B cell (primary cell): ENCODE results near the gene NBEAL2. TPM values are rescaled to one million over a fixed set of nuclear protein-coding genes. Genes with fewer than 3 reads are reported as not detected.

Experiments used
- ATAC-seq: fragments of 200-7000 bp; cut with Tn5 transposase; one replicate; pipeline ENCODE4 v1.10.0; 2021; ENCODE audit warnings: low read depth, mild to moderate bottlenecking, moderate number of reproducible peaks, moderate library complexity
- CTCF ChIA-PET: fragments of 350-600 bp; sonication (Branson Sonifier 250); formaldehyde crosslinking; loops from one replicate; lab custom pipeline; 2021; ENCODE audit warnings: antibody characterized with exemption, inconsistent platforms; lab: Charles Lee
- POLR2A ChIA-PET: fragments of 350-600 bp; sonication (Branson Sonifier 250); formaldehyde crosslinking; loops from one replicate; lab custom pipeline; 2021; ENCODE audit warnings: antibody characterized with exemption; lab: Charles Lee
- DNase-seq: peaks from one replicate; pipeline ENCODE4 v3.0.0; 2013
- H2AFZ ChIP-seq: 2 replicates; pipeline ENCODE4 v1.6.1; 2012; ENCODE audit warnings: mild to moderate bottlenecking, low read depth, low read length; ENCODE audit not compliant: insufficient read depth, poor library complexity, severe bottlenecking
- H3K27ac ChIP-seq, 2 donors: 1 replicate in 1 of 2; 2 replicates in 1 of 2; pipeline ENCODE4 v1.5.1; 2012 to 2013; ENCODE audit warnings: low read length in 2 of 2, mild to moderate bottlenecking in 2 of 2, moderate library complexity in 1 of 2
- H3K27me3 ChIP-seq, 4 experiments: fragments of 200-600 bp in 1 of 4; sonication (generic) in 1 of 4; replicated peaks in 1 of 4; 1 replicate in 2 of 4; 2 replicates in 2 of 4; pipeline versions ENCODE4 v1.6.1 to v1.7.0; 2013 to 2016; ENCODE audit warnings: low read length in 3 of 4, mild to moderate bottlenecking in 2 of 4, mixed read lengths in 1 of 4, moderate library complexity in 1 of 4; ENCODE audit not compliant: insufficient read depth in 4 of 4, control insufficient read depth in 3 of 4; ENCODE audit errors: control extremely low read depth in 1 of 4
- H3K36me3 ChIP-seq, 2 experiments: replicated peaks in 1 of 2; 1 replicate in 1 of 2; 2 replicates in 1 of 2; pipeline versions ENCODE4 v1.6.1 to v1.7.1; 2013; ENCODE audit warnings: low read length in 1 of 2; ENCODE audit not compliant: insufficient read depth in 2 of 2, control insufficient read depth in 1 of 2; ENCODE audit errors: control extremely low read depth in 1 of 2, extremely low read depth in 1 of 2
- H3K4me1 ChIP-seq, 2 donors: fragments of 200-600 bp in 1 of 2; sonication (generic) in 1 of 2; 1 replicate in 1 of 2; 2 replicates in 1 of 2; pipeline versions ENCODE4 v1.5.1 to v1.6.1; 2013 to 2017; ENCODE audit warnings: low read length in 2 of 2; ENCODE audit not compliant: control insufficient read depth in 2 of 2, insufficient read depth in 2 of 2
- H3K4me2 ChIP-seq: replicated peaks from 2 replicates; pipeline ENCODE3; 2012; ENCODE audit warnings: mild to moderate bottlenecking, low read depth, low read length; ENCODE audit not compliant: poor library complexity, severe bottlenecking
- H3K4me3 ChIP-seq, 5 experiments: fragments of 200-600 bp in 1 of 5; sonication (generic) in 1 of 5; 1 replicate in 3 of 5; 2 replicates in 2 of 5; pipeline versions ENCODE4 v1.5.1 to v1.7.0; 2011 to 2016; ENCODE audit warnings: low read length in 4 of 5, mild to moderate bottlenecking in 4 of 5, low read depth in 2 of 5, control low read depth in 1 of 5, moderate library complexity in 1 of 5; ENCODE audit not compliant: insufficient read depth in 1 of 5; ENCODE audit errors: control extremely low read depth in 1 of 5, extremely low read depth in 1 of 5
- H3K79me2 ChIP-seq: fragments of 200-600 bp; sonication (generic); one replicate; pipeline ENCODE4 v1.6.0; 2016; ENCODE audit warnings: low read length; ENCODE audit not compliant: control insufficient read depth, insufficient read depth
- H3K9ac ChIP-seq: fragments of 200-600 bp; sonication (generic); 2 replicates; pipeline ENCODE4 v1.6.1; 2017; ENCODE audit warnings: mild to moderate bottlenecking, low read length, moderate library complexity
- H3K9me3 ChIP-seq, 3 donors: one replicate each; pipeline versions ENCODE4 v1.6.1 to v1.7.1; 2013; ENCODE audit warnings: low read length in 2 of 3; ENCODE audit not compliant: control insufficient read depth in 2 of 3, insufficient read depth in 1 of 3; ENCODE audit errors: control extremely low read depth in 1 of 3
- H4K20me1 ChIP-seq: 2 replicates; pipeline ENCODE4 v1.6.0; 2012; ENCODE audit warnings: mild to moderate bottlenecking, low read length; ENCODE audit not compliant: insufficient read depth, control insufficient read depth, poor library complexity, severe bottlenecking
- H3K27ac Mint-ChIP-seq: one replicate; pipeline ENCODE4 v1.8.0; 2021; ENCODE audit warnings: mixed read lengths
- H3K27me3 Mint-ChIP-seq: one replicate; pipeline ENCODE4 v1.8.0; 2021; ENCODE audit warnings: mixed read lengths
- H3K4me1 Mint-ChIP-seq: one replicate; pipeline ENCODE4 v1.8.0; 2021; ENCODE audit warnings: mixed read lengths
- H3K4me3 Mint-ChIP-seq: one replicate; pipeline ENCODE4 v1.8.0; 2021; ENCODE audit warnings: mixed read lengths
- H3K9me3 Mint-ChIP-seq: one replicate; pipeline ENCODE4 v1.8.0; 2022; ENCODE audit warnings: mixed read lengths; ENCODE audit not compliant: insufficient read depth
- CTCF ChIP-seq: fragments of 200-600 bp; IDR thresholded peaks from one replicate; pipeline ENCODE4 v1.8.0; 2022; ENCODE audit warnings: antibody characterized with exemption, mild to moderate bottlenecking
- EZH2 ChIP-seq: IDR thresholded peaks from 2 replicates; pipeline ENCODE4 v1.6.1; 2012; ENCODE audit warnings: borderline replicate concordance, low read depth, mild to moderate bottlenecking, moderate library complexity, low read length; ENCODE audit not compliant: insufficient read depth, poor library complexity, severe bottlenecking
- WGBS: methylation state at CpG from one replicate; pipeline ENCODE4 v1.1.5; 2013; ENCODE audit warnings: missing lambda C conversion rate; ENCODE audit not compliant: insufficient coverage; 5-methylcytosine and 5-hydroxymethylcytosine counted together
- intact Hi-C: fragments of 100-400 bp; cut with micrococcal nuclease; formaldehyde crosslinking; loops from one replicate; pipeline ENCODE4 v1.10.0; 2022
- polyA plus RNA-seq: library from polyadenylated mRNA; depleted of rRNA; stranded (reverse); fragments of >200 nt; gene quantifications from 2 replicates; pipeline ENCODE4 v1.2.3, GENCODE V29; 2012
- total RNA-seq, 2 donors: library from RNA; stranded (reverse); fragments of 120-200 nt in 1 of 2; gene quantifications; 1 replicate in 1 of 2; 2 replicates in 1 of 2; pipeline versions ENCODE4 v1.2.3 to v1.2.4, GENCODE V29; 2013 to 2022

NBEAL2 gene
- total and polyA plus RNA-seq, 2 donors (not counting 1 experiment from before 2014, with no cell fraction given) = 63.8 to 155 TPM

- CTCF ChIA-PET = no interaction called here
- Histone ChIP-seq H3K9ac (no peak overlapping the region), H3K4me1 (no peaks in the 10 kb centered on the region), H3K27me3 (no peaks in the 10 kb centered on the region), H3K4me3 (no peak overlapping the region), H3K4me2 (no peak overlapping the region), H2AFZ (no peak overlapping the region), H3K27ac (peak overlapping the region in 1 of 2 donors; percentile 40), H4K20me1 (peaks cover 5% of the 10 kb centered on the region), H3K79me2 (peaks cover 35% of the 10 kb centered on the region), H3K9me3 (no peaks in the 10 kb centered on the region), H3K36me3 (peaks cover 10 to 52% of the 10 kb centered on the region in 2 experiments)
- Mint-ChIP-seq H3K27ac (peak overlapping the region; percentile 22), H3K9me3 (no peaks in the 10 kb centered on the region), H3K4me3 (no peak overlapping the region), H3K27me3 (no peaks in the 10 kb centered on the region), H3K4me1 (peaks cover 4% of the 10 kb centered on the region)
- no peak for TF ChIP-seq EZH2
- TF ChIP-seq CTCF = no peak
- DNase-seq (no peak), ATAC-seq (no peak)
- POLR2A ChIA-PET = no interaction called here
- intact Hi-C loops = no loop called here
These were observed 74.9 kb downstream of the NBEAL2 start for GRCh38 chr3:47054412-47054811.

- DNase-seq (no peak), ATAC-seq (no peak)
- no peak overlapping the region for H3K27ac ChIP-seq
- H3K4me1 ChIP-seq = no peaks in the 10 kb centered on the region
- TF ChIP-seq CTCF (no peak), EZH2 (no peak)
- H4K20me1 ChIP-seq = peaks cover 10% of the 10 kb centered on the region
- H3K79me2 ChIP-seq = peaks cover 33% of the 10 kb centered on the region
- H3K36me3 ChIP-seq = peaks cover 14 to 67% of the 10 kb centered on the region in 2 experiments
- H3K27me3 ChIP-seq = no peaks in the 10 kb centered on the region
- H3K27me3 Mint-ChIP-seq = no peaks in the 10 kb centered on the region
- no peak overlapping the region for H3K4me3 ChIP-seq
- H2AFZ ChIP-seq = no peak overlapping the region
- no peaks in the 10 kb centered on the region for H3K9me3 Mint-ChIP-seq
- WGBS = 100% methylated on average over 2 of the region's 3 CpGs
- no peak overlapping the region for H3K9ac ChIP-seq
- peaks cover 6% of the 10 kb centered on the region for H3K4me1 Mint-ChIP-seq
- intact Hi-C loops = no loop called here
- ChIA-PET CTCF (no interaction called here), POLR2A (no interaction called here)
- H3K27ac Mint-ChIP-seq = no peak overlapping the region
- no peak overlapping the region for H3K4me3 Mint-ChIP-seq
- H3K9me3 ChIP-seq = no peaks in the 10 kb centered on the region
- no peak overlapping the region for H3K4me2 ChIP-seq
These were observed 77.2 kb downstream of the NBEAL2 start for GRCh38 chr3:47056705-47057104.
